Activated CD8-positive, alpha-beta memory T cell treated with anti-CD3 and anti-CD28 coated beads, Interleukin-2, amount 50 U/mL, for 48 hours (primary cell): ENCODE data around the gene PRX.
"Not testable (repeated sequence)": the region's sequence is repeated elsewhere in the genome, so short reads cannot be mapped to it uniquely, and the experiment has no call there.

Source experiments
- DNase-seq: peaks from one replicate; pipeline ENCODE4 v3.0.0-alpha.2; 2020

PRX gene

GRCh38 chr19:40413291-40413845, at the start of gene PRX:
Gene PRX, minus strand, starts transcription at chr19:40413378. Its CDS starts 5,446 bp downstream, at chr19:40407932.
- no peak for DNase-seq

GRCh38 chr19:40461669-40462221, 48.6 kb upstream of the PRX start:
- DNase-seq = no peak

GRCh38 chr19:40460185-40460584, 47.0 kb upstream of the PRX start:
- no peak for DNase-seq

GRCh38 chr19:40458597-40458974, 45.4 kb upstream of the PRX start:
- DNase-seq = no peak

GRCh38 chr19:40457953-40458596, 44.9 kb upstream of the PRX start:
- DNase-seq = no peak

- DNase-seq = no peak
These were observed 43.9 kb upstream of the PRX start for GRCh38 chr19:40457048-40457447.

GRCh38 chr19:40453943-40454342, 40.8 kb upstream of the PRX start:
- DNase-seq = not testable (repeated sequence)

GRCh38 chr19:40453151-40453735, 40.1 kb upstream of the PRX start:
- DNase-seq = no peak

- no peak for DNase-seq
These were observed 38.8 kb upstream of the PRX start for GRCh38 chr19:40452016-40452415.

- DNase-seq = no peak
These were observed 37.5 kb upstream of the PRX start for GRCh38 chr19:40450664-40451063.

- no peak for DNase-seq
These were observed 36.3 kb upstream of the PRX start for GRCh38 chr19:40449506-40449905.

GRCh38 chr19:40446263-40446784, 33.1 kb upstream of the PRX start:
- no peak for DNase-seq

- DNase-seq = no peak
These were observed 32.6 kb upstream of the PRX start for GRCh38 chr19:40445780-40446262.

- no peak for DNase-seq
These were observed 31.7 kb upstream of the PRX start for GRCh38 chr19:40444825-40445312.

GRCh38 chr19:40444000-40444824, 31.0 kb upstream of the PRX start, which contains the start of gene SERTAD3:
Gene SERTAD3, minus strand, starts transcription at chr19:40444335. Its CDS starts 2,255 bp downstream, at chr19:40442080.
- peak; percentile 97 for DNase-seq

- DNase-seq = peak; percentile 98
These were observed 30.2 kb upstream of the PRX start for GRCh38 chr19:40443131-40443999.

- peak; percentile 59 for DNase-seq
These were observed 29.4 kb upstream of the PRX start for GRCh38 chr19:40442328-40443130.

GRCh38 chr19:40441719-40442253, 28.6 kb upstream of the PRX start:
- no peak for DNase-seq

GRCh38 chr19:40438284-40438683, 25.1 kb upstream of the PRX start:
- no peak for DNase-seq
